ENCODE data around the gene LSM5. TPM values are rescaled to one million over a fixed set of nuclear protein-coding genes. Genes with fewer than 3 reads are reported as not detected.

The LSM5 gene
- total and polyA plus RNA-seq, 9 of the 15 experiments (the other 6 are each of a cell fraction or from before 2014, with no cell fraction given), result 36.3 to 620 (median 186) TPM

- peak; percentile 46 for TF ChIP-seq CCNT2 (IDR thresholded peaks at IDR 0.05; ENCODE audit: borderline replicate concordance, extremely low read depth, insufficient read length, low read depth, low read length)
- TF ChIP-seq PML (IDR thresholded peaks at IDR 0.05; ENCODE audit: low read length), result peak; percentile 91
- TF ChIP-seq EP400 (IDR thresholded peaks at IDR 0.05), result peak; percentile 94
- TF ChIP-seq ZHX1 (conservative IDR thresholded peaks at IDR 0.05; ENCODE audit: low read length), result no peak
- peak; percentile 98 for TF ChIP-seq HMBOX1 (IDR thresholded peaks at IDR 0.05)
- no peak for TF ChIP-seq ZNF407 (IDR thresholded peaks at IDR 0.05; ENCODE audit: low read depth)
- TF ChIP-seq YY1 (IDR thresholded peaks at IDR 0.05; ENCODE audit: borderline replicate concordance in 1 of 3, control insufficient read depth in 1 of 3, extremely low read depth in 1 of 3, insufficient read depth in 3 of 3, insufficient read length in 1 of 3, insufficient replicate concordance in 2 of 3, low read depth in 1 of 3, low read length in 2 of 3), result peak; percentile 32 to 92 (median 41)
- peak; percentile 82 for TF ChIP-seq MEIS2 (IDR thresholded peaks at IDR 0.05; ENCODE audit: partially characterized antibody)
- peak; percentile 51; the same call in 1 of the 2 replicates for TF ChIP-seq ZKSCAN8 (CRISPR knock-in tag; IDR thresholded peaks at IDR 0.05)
- TF ChIP-seq NCOA1 (IDR thresholded peaks at IDR 0.05; ENCODE audit: low read depth), result peak; percentile 64; the same call in 1 of the 2 replicates
Observed at GRCh38 chr7:32506266-32507054, 16.3 kb upstream of the LSM5 start (continued).

Data from K562 (cell line).